ENCODE results near the gene CD200R1. TPM values are rescaled to one million over a fixed set of nuclear protein-coding genes. Genes with fewer than 3 reads are reported as not detected.
A peak's percentile ranks its signal among the peaks of the same experiment; 100 is the strongest.

The CD200R1 gene
- total RNA-seq, 2 experiments from 2014 or later, result 0.25 TPM; not detected in 1

DNA sequence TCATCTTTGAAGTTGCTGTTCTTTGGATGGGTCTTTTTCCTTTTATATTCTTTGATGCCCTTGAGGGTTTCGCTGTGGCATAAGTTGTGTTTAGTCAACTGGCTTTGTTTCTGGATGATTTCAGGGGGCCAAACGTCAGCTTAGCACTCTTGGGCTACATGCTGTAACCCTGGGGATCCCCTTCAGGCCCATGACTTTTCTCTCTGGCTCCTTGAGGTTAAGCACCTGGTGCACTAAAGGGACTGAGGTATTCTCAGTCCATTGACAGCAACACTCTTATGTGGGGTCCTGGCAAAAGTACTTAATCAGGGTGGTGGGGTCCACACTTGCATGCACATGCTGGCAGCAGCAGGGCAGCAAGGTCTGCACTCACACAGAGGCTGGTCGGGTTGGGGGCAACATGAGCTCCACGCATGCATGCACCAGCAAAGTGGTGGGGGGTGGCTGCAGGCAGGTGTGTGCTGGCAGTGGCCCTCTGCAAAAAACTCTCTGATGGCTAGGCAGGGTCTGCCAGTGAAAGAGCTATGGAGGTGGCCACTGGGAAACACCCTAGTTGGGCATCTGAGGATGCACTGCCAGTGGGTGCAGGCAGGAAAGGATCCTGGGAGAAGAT lies 90.1 kb downstream of the CD200R1 start:
- Histone ChIP-seq H2AFZ (ENCODE audit: low read length) (no peak overlapping the region), H4K20me1 (ENCODE audit: insufficient read depth, low read length) (no peaks in the 10 kb centered on the region), H3K4me3 (ENCODE audit: low read depth, low read length, poor library complexity, severe bottlenecking) (no peak overlapping the region), H3K36me3 (ENCODE audit: insufficient read depth, low read length) (no peaks in the 10 kb centered on the region), H3K27ac (ENCODE audit: low read depth, low read length, poor library complexity, severe bottlenecking) (no peak overlapping the region), H3K9me3 (ENCODE audit: low read length) (no peaks in the 10 kb centered on the region), H3K4me1 (ENCODE audit: insufficient read depth, low read length, poor library complexity, severe bottlenecking) (peaks cover 14% of the 10 kb centered on the region), H3K9me2 (ENCODE audit: insufficient read depth, low read length) (no peaks in the 10 kb centered on the region), H3K79me2 (ENCODE audit: insufficient read depth, low read depth, low read length) (no peaks in the 10 kb centered on the region), H3K4me2 (ENCODE audit: low read length) (no peak overlapping the region)
- intact Hi-C loops (cut with micrococcal nuclease; ENCODE audit: unreplicated experiment), result no loop called here
- no TSS peak for BruUV-seq (replicated peaks)
- POLR2A ChIA-PET, result interaction anchor here (0.8 kb wide), 1 partner anchor 19 kb away, joined by 3 read pairs; no protein-coding TSS in a partner anchor
- DNase-seq (ENCODE audit: low spot score), result no peak
- no peak for TF ChIP-seq EZH2phosphoT487 (IDR thresholded peaks at IDR 0.05; ENCODE audit: borderline replicate concordance, low read depth, low read length)
- TF ChIP-seq, protein P1, sequence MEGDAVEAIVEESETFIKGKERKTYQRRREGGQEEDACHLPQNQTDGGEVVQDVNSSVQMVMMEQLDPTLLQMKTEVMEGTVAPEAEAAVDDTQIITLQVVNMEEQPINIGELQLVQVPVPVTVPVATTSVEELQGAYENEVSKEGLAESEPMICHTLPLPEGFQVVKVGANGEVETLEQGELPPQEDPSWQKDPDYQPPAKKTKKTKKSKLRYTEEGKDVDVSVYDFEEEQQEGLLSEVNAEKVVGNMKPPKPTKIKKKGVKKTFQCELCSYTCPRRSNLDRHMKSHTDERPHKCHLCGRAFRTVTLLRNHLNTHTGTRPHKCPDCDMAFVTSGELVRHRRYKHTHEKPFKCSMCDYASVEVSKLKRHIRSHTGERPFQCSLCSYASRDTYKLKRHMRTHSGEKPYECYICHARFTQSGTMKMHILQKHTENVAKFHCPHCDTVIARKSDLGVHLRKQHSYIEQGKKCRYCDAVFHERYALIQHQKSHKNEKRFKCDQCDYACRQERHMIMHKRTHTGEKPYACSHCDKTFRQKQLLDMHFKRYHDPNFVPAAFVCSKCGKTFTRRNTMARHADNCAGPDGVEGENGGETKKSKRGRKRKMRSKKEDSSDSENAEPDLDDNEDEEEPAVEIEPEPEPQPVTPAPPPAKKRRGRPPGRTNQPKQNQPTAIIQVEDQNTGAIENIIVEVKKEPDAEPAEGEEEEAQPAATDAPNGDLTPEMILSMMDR (conservative IDR thresholded peaks at IDR 0.05; ENCODE audit: low read length), result no peak
- CTCF ChIA-PET (ENCODE audit: unreplicated experiment), result no interaction called here

- POLR2A ChIA-PET, result interaction anchor here (0.6 kb wide), 1 partner anchor 83 kb away, joined by 3 read pairs; no protein-coding TSS in a partner anchor
- H3K9me3 ChIP-seq (ENCODE audit: low read length), result no peaks in the 10 kb centered on the region
- no peak for DNase-seq (ENCODE audit: low spot score)
- H3K27ac ChIP-seq (ENCODE audit: low read depth, low read length, poor library complexity, severe bottlenecking), result no peak overlapping the region
- no peak for TF ChIP-seq EZH2phosphoT487 (IDR thresholded peaks at IDR 0.05; ENCODE audit: borderline replicate concordance, low read depth, low read length)
- TF ChIP-seq, protein P1 (conservative IDR thresholded peaks at IDR 0.05; ENCODE audit: low read length), result no peak
- H3K4me1 ChIP-seq (ENCODE audit: insufficient read depth, low read length, poor library complexity, severe bottlenecking), result no peaks in the 10 kb centered on the region
- H2AFZ ChIP-seq (ENCODE audit: low read length), result no peak overlapping the region
- BruUV-seq (replicated peaks), result no TSS peak
- no peaks in the 10 kb centered on the region for H3K79me2 ChIP-seq (ENCODE audit: insufficient read depth, low read depth, low read length)
- H4K20me1 ChIP-seq (ENCODE audit: insufficient read depth, low read length), result no peaks in the 10 kb centered on the region
- no peak overlapping the region for H3K4me3 ChIP-seq (ENCODE audit: low read depth, low read length, poor library complexity, severe bottlenecking)
- intact Hi-C loops (cut with micrococcal nuclease; ENCODE audit: unreplicated experiment), result no loop called here
- H3K4me2 ChIP-seq (ENCODE audit: low read length), result no peak overlapping the region
- H3K36me3 ChIP-seq (ENCODE audit: insufficient read depth, low read length), result no peaks in the 10 kb centered on the region
- CTCF ChIA-PET (ENCODE audit: unreplicated experiment), result no interaction called here
- H3K9me2 ChIP-seq (ENCODE audit: insufficient read depth, low read length), result no peaks in the 10 kb centered on the region
Measured at GRCh38 chr3:112881891-112882290, 93.0 kb downstream of the CD200R1 start.

- POLR2A ChIA-PET, result interaction anchor here (0.7 kb wide), 5 partner anchors 9 to 616 kb away, joined by 3 to 7 read pairs (median 3); no protein-coding TSS in a partner anchor
- intact Hi-C loops (cut with micrococcal nuclease; ENCODE audit: unreplicated experiment), result no loop called here
- CTCF ChIA-PET (ENCODE audit: unreplicated experiment), result no interaction called here
- H3K9me3 ChIP-seq (ENCODE audit: low read length), result peaks cover 13% of the 10 kb centered on the region; the same call in 1 of the 2 replicates
- no TSS peak for BruUV-seq (replicated peaks)
- DNase-seq (ENCODE audit: low spot score), result no peak
- H3K36me3 ChIP-seq (ENCODE audit: insufficient read depth, low read length), result no peaks in the 10 kb centered on the region
- peaks cover 32% of the 10 kb centered on the region for H3K4me1 ChIP-seq (ENCODE audit: insufficient read depth, low read length, poor library complexity, severe bottlenecking)
- H2AFZ ChIP-seq (ENCODE audit: low read length), result peak overlapping the region; percentile 83; the same call in 1 of the 2 replicates
- TF ChIP-seq EZH2phosphoT487 (IDR thresholded peaks at IDR 0.05; ENCODE audit: borderline replicate concordance, low read depth, low read length), result no peak
- TF ChIP-seq, protein P1 (conservative IDR thresholded peaks at IDR 0.05; ENCODE audit: low read length), result no peak
- no peaks in the 10 kb centered on the region for H4K20me1 ChIP-seq (ENCODE audit: insufficient read depth, low read length)
- no peaks in the 10 kb centered on the region for H3K79me2 ChIP-seq (ENCODE audit: insufficient read depth, low read depth, low read length)
- no peak overlapping the region for H3K4me2 ChIP-seq (ENCODE audit: low read length)
- no peaks in the 10 kb centered on the region for H3K9me2 ChIP-seq (ENCODE audit: insufficient read depth, low read length)
- H3K4me3 ChIP-seq (ENCODE audit: low read depth, low read length, poor library complexity, severe bottlenecking), result no peak overlapping the region
- H3K27ac ChIP-seq (ENCODE audit: low read depth, low read length, poor library complexity, severe bottlenecking), result no peak overlapping the region
Measured at GRCh38 chr3:112875561-112875960, 99.3 kb downstream of the CD200R1 start.
